Transverse colon (tissue), 4 donors: ENCODE results near the gene CAPN13. TPM values are rescaled to one million over a fixed set of nuclear protein-coding genes. Genes with fewer than 3 reads are reported as not detected.

Experiments used
- DNase-seq: peaks from one replicate; pipeline ENCODE4 v3.0.0-alpha.2; 2019
- H3K27ac ChIP-seq, 4 donors: fragments of 200-600 bp; sonication (generic); 2 replicates each; pipeline ENCODE4 v1.5.1; 2016 to 2018; ENCODE audit warnings: inconsistent platforms in 4 of 4
- H3K27me3 ChIP-seq: fragments of 200-600 bp; sonication (generic); 2 replicates; pipeline ENCODE4 v1.5.1; 2017; ENCODE audit warnings: inconsistent platforms
- H3K36me3 ChIP-seq, 4 donors: fragments of 200-600 bp; sonication (generic); 2 replicates each; pipeline ENCODE4 v1.5.1; 2017 to 2019; ENCODE audit warnings: inconsistent platforms in 4 of 4
- H3K4me1 ChIP-seq, 4 donors: fragments of 200-600 bp; sonication (generic); 2 replicates each; pipeline ENCODE4 v1.5.1; 2017 to 2020; ENCODE audit warnings: inconsistent platforms in 4 of 4
- H3K4me3 ChIP-seq, 4 donors: fragments of 200-600 bp; sonication (generic); 1 replicate in 1 of 4; 2 replicates in 3 of 4; pipeline versions ENCODE4 v1.5.1 to v1.6.1; 2017 to 2019; ENCODE audit warnings: inconsistent platforms in 4 of 4
- H3K9me3 ChIP-seq, 2 donors: fragments of 200-600 bp; sonication (generic); 2 replicates each; pipeline ENCODE4 v1.5.1; 2017 to 2019; ENCODE audit warnings: inconsistent platforms in 2 of 2
- EP300 ChIP-seq: sonication (generic); formaldehyde crosslinking; IDR thresholded peaks from one replicate; pipeline ENCODE4 v1.6.1; 2017; ENCODE audit warnings: antibody characterized with exemption, low read depth
- POLR2A ChIP-seq: fragments of 450-650 bp; IDR thresholded peaks from one replicate; pipeline ENCODE4 v1.6.1; 2016; ENCODE audit warnings: antibody characterized with exemption, mild to moderate bottlenecking, moderate library complexity
- POLR2AphosphoS5 ChIP-seq, 3 donors: sonication (generic); formaldehyde crosslinking; IDR thresholded peaks; one replicate each; pipeline ENCODE4 v1.6.1; 2016; ENCODE audit warnings: antibody characterized with exemption in 3 of 3
- WGBS, 2 donors: methylation state at CpG; one replicate each; pipeline ENCODE4 v1.1.5; 2018; ENCODE audit warnings: low coverage in 1 of 2; 5-methylcytosine and 5-hydroxymethylcytosine counted together
- in situ Hi-C, 4 donors: fragments of 200-750 bp; cut with MboI; loops; one replicate each; pipeline versions ENCODE4 v1.15.0 to v1.15.1; 2017; ENCODE audit warnings: low sequenced_read_pairs in 3 of 4, low pct_ligation_motif_present in 1 of 4, low pct_unique_long_range_greater_than_20kb in 1 of 4
- intact Hi-C: fragments of 100-400 bp; cut with DNase I; formaldehyde crosslinking; loops from one replicate; pipeline ENCODE4 v1.15.1; 2023; ENCODE audit warnings: low total_unique reads
- total RNA-seq, 4 donors: library from RNA; depleted of rRNA; stranded (reverse); fragments of >200 nt; gene quantifications; one replicate each; pipeline ENCODE4 v1.1.0, GENCODE V29; 2016
- TF ChIP-seq, protein P1 (sequence below), 5 experiments: fragments of 200-600 bp in 3 of 5; fragments of 450-650 bp in 2 of 5; sonication (generic) in 3 of 5; IDR thresholded peaks; 1 replicate in 2 of 5; 2 replicates in 3 of 5; pipeline ENCODE4 v1.5.1; 2016 to 2017; ENCODE audit warnings: antibody characterized with exemption in 5 of 5, inconsistent platforms in 3 of 5, mild to moderate bottlenecking in 2 of 5, moderate library complexity in 1 of 5

Gene CAPN13
- total RNA-seq, 4 donors from 2014 or later = 24.3 to 83.3 (median 52.3) TPM

DNA sequence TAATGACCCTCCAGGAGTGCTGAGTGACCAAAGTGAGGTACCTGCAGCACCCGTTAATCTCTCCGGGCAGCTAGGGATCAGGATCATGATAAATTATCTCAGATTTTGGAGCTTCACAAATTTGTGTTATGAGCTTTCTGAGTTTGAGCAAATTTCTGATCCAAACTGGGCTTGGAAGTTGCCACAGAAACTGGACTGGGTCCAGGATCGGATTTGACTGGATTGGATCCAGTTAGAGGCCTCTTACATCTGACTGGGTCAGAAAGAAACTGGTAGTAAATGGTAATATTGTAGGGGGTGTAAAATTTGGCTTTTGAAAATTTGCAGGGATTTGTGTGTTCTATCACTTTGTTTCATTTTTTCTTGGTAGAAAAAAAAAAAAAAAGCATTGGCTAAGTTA lies 19.7 kb upstream of the CAPN13 start:
- in situ Hi-C loops = no loop called here

DNA sequence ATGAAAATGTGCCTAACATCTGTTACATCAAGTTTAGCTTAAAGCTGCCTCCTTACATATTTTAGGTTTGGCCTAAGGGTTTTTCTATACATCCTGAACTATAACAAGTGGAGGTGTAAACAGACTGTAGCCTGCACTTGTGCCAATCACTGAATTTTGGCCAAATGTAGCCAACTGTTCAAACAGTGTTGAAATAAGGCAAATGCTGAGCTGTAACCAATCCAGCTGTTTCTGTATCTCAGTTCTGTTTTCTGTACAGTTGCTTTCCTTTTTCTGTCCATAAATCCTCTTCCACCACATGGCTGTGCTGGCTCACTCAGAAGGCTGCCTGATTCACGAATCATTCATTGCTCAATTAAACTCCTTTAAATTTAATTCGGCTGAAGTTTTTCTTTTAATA lies 19.2 kb upstream of the CAPN13 start:
- TF ChIP-seq EP300 (no peak), POLR2AphosphoS5 (IDR thresholded peaks at IDR 0.05) (no peak), POLR2A (no peak)
- TF ChIP-seq, protein P1, sequence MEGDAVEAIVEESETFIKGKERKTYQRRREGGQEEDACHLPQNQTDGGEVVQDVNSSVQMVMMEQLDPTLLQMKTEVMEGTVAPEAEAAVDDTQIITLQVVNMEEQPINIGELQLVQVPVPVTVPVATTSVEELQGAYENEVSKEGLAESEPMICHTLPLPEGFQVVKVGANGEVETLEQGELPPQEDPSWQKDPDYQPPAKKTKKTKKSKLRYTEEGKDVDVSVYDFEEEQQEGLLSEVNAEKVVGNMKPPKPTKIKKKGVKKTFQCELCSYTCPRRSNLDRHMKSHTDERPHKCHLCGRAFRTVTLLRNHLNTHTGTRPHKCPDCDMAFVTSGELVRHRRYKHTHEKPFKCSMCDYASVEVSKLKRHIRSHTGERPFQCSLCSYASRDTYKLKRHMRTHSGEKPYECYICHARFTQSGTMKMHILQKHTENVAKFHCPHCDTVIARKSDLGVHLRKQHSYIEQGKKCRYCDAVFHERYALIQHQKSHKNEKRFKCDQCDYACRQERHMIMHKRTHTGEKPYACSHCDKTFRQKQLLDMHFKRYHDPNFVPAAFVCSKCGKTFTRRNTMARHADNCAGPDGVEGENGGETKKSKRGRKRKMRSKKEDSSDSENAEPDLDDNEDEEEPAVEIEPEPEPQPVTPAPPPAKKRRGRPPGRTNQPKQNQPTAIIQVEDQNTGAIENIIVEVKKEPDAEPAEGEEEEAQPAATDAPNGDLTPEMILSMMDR (IDR thresholded peaks at IDR 0.05) = no peak
- 53 to 81% methylated on average over 2 of the region's 2 CpGs for WGBS, 2 donors
- intact Hi-C loops (no loop called here), in situ Hi-C loops (no loop called here)
- DNase-seq = no peak
- Histone ChIP-seq H3K4me1 (no peaks in the 10 kb centered on the region), H3K27me3 (no peaks in the 10 kb centered on the region), H3K9me3 (peaks cover 0 to 3% of the 10 kb centered on the region in 2 donors), H3K27ac (no peak overlapping the region), H3K4me3 (no peak overlapping the region), H3K36me3 (no peaks in the 10 kb centered on the region)

More for the DNA sequence above, 19.7 kb upstream of the CAPN13 start:
- Histone ChIP-seq H3K9me3 (peaks cover 0 to 3% of the 10 kb centered on the region in 2 donors), H3K27ac (no peak overlapping the region), H3K4me1 (no peaks in the 10 kb centered on the region), H3K36me3 (no peaks in the 10 kb centered on the region), H3K27me3 (no peaks in the 10 kb centered on the region), H3K4me3 (no peak overlapping the region)
- no peak for DNase-seq
- no peak for TF ChIP-seq POLR2AphosphoS5 (IDR thresholded peaks at IDR 0.05)
- TF ChIP-seq, protein P1 (IDR thresholded peaks at IDR 0.05) = no peak
- TF ChIP-seq POLR2A = no peak
- TF ChIP-seq EP300 = no peak
- 85 to 94% methylated on average over 3 of the region's 3 CpGs for WGBS, 2 donors
- intact Hi-C loops = no loop called here

DNA sequence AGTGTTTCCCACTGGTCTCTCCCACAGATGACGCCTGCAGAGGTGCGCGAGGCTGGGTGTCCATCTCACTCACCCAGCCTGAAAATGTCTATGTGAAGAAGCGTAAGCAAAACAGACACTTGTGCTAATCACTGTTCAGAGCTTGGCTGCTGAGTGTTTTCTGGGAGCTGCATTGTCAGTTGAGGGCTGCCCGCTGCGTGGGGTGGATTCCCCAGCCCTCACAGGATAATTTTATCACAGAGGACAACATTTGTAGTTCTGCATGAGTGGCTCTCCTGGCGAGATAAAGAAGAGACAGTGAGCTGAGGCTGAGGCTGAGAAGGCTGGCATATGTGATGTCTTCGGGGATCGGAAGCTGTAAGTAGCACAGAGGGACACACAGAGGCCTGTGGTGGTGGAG lies 16.2 kb upstream of the CAPN13 start:
- no peaks in the 10 kb centered on the region for H3K9me3 ChIP-seq
- H3K36me3 ChIP-seq = no peaks in the 10 kb centered on the region
- intact Hi-C loops = no loop called here
- no peaks in the 10 kb centered on the region for H3K4me1 ChIP-seq
- no peak overlapping the region for H3K4me3 ChIP-seq
- WGBS, 2 donors = 82 to 90% methylated on average over 2 to 9 of the region's 9 CpGs
- in situ Hi-C loops = no loop called here
- TF ChIP-seq POLR2AphosphoS5 (IDR thresholded peaks at IDR 0.05) (no peak), EP300 (no peak), POLR2A (no peak)
- TF ChIP-seq, protein P1 (IDR thresholded peaks at IDR 0.05) = no peak
- no peak overlapping the region for H3K27ac ChIP-seq
- no peak for DNase-seq
- no peaks in the 10 kb centered on the region for H3K27me3 ChIP-seq

DNA sequence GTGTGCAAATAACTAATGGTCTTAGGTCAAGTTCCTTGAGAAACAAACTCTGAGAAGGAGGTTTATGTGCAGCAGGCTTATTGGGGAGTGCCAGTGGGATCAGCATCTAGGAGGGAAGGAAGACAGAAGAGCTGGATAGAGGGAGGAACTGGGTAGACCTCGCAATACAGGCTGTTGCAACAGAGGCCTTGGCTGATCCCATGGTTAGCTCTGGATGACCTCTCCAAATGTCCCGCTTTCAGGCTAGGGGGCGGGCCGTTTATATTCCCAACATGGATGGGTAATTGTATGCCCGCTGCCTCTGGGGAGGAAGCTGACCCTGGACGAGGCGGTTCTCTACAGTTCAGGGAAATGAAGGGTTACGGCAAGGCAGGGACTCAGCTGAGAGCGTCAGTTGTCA lies 14.7 kb upstream of the CAPN13 start:
- H3K9me3 ChIP-seq = no peaks in the 10 kb centered on the region
- DNase-seq = no peak
- H3K4me1 ChIP-seq = no peaks in the 10 kb centered on the region
- H3K36me3 ChIP-seq = no peaks in the 10 kb centered on the region
- TF ChIP-seq POLR2AphosphoS5 (IDR thresholded peaks at IDR 0.05) (no peak), POLR2A (no peak), EP300 (no peak)
- TF ChIP-seq, protein P1 (IDR thresholded peaks at IDR 0.05) = no peak
- intact Hi-C loops (no loop called here), in situ Hi-C loops (no loop called here)
- no peak overlapping the region for H3K4me3 ChIP-seq
- no peak overlapping the region for H3K27ac ChIP-seq
- H3K27me3 ChIP-seq = no peaks in the 10 kb centered on the region
- WGBS, 2 donors = 80% methylated on average over 9 of the region's 9 CpGs; no CpG with 5 or more reads in 1 of the 2 donors
